ENCODE results near the gene MCTP1. TPM values are rescaled to one million over a fixed set of nuclear protein-coding genes. Genes with fewer than 3 reads are reported as not detected.

The MCTP1 gene
- total RNA-seq, 1 donor from 2014 or later = 9.1 TPM

DNA sequence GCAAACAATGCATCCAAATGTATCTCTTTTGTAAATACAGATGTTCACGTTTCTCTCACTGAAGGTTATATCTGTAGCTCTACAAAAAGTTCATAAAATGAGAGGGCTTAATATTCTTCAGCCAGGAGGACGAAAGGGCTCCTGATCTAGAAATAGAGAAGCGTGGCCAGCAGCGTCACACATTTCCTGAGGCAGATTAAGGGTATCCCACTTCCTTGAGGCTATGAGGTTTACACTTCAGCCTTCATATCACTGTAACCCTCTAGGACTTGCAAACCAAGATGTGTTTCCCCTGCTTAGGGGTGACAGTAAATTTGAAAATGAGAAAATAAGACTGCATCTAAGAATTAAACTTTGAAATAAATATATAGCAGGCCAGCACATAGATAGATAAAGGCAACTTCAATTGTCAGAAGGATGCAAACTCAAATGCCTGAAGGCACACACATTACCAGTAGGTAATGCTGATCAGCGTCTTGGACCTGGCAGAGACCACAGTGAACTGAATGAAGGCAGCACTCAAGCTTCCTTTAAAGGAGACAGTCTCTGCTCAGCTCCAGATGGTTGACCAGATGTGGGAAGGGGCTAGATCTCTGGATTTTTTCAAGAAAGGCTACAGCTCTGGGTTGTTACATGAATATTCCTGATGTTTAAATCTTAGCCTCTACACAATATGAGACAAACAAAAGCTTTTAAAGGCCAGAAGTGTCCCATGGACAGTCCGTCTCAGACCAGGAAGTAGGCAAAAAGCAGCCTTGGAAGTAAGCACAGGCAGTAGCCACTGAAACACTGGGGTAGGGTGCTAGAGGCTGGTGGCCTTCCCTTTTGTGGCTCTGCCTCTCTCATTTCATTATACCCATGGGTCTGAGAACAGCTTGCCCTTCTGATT is 197.7 kb downstream of the MCTP1 start:
- TF ChIP-seq, protein P1, sequence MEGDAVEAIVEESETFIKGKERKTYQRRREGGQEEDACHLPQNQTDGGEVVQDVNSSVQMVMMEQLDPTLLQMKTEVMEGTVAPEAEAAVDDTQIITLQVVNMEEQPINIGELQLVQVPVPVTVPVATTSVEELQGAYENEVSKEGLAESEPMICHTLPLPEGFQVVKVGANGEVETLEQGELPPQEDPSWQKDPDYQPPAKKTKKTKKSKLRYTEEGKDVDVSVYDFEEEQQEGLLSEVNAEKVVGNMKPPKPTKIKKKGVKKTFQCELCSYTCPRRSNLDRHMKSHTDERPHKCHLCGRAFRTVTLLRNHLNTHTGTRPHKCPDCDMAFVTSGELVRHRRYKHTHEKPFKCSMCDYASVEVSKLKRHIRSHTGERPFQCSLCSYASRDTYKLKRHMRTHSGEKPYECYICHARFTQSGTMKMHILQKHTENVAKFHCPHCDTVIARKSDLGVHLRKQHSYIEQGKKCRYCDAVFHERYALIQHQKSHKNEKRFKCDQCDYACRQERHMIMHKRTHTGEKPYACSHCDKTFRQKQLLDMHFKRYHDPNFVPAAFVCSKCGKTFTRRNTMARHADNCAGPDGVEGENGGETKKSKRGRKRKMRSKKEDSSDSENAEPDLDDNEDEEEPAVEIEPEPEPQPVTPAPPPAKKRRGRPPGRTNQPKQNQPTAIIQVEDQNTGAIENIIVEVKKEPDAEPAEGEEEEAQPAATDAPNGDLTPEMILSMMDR (IDR thresholded peaks at IDR 0.05; ENCODE audit: unreplicated experiment) = no peak
- no peak for DNase-seq (ENCODE audit: low spot score in 2 of 2, unreplicated experiment in 2 of 2)
- H3K4me3 Mint-ChIP-seq = no peak overlapping the region
- H3K4me1 Mint-ChIP-seq = peaks cover 5% of the 10 kb centered on the region
- peaks cover 13% of the 10 kb centered on the region for H3K9me3 Mint-ChIP-seq
- no peaks in the 10 kb centered on the region for H3K36me3 Mint-ChIP-seq
- H3K27me3 Mint-ChIP-seq (ENCODE audit: low read depth) = no peaks in the 10 kb centered on the region
- H3K27ac Mint-ChIP-seq = no peak overlapping the region

DNA sequence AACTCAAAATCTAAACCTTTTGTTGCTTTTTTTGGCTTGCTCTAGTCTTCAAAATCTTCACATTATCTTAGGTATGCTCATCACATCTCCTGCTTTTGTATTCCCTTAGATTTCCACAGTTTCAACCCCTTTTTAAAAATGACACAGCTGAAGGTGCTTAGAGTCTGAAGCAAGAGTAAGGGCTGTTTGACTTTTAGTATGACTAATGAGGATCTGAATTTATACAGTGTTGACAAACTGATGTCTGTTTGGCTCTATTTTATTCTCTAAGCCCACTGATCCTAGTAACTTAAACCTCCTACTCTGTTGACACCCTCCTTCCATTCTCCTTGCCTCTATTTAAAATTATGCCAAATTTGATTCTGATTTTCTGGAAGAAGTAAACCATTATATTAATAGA is 200.1 kb downstream of the MCTP1 start:
- no peaks in the 10 kb centered on the region for H3K36me3 Mint-ChIP-seq
- no peak overlapping the region for H3K4me3 Mint-ChIP-seq
- DNase-seq (ENCODE audit: low spot score in 2 of 2, unreplicated experiment in 2 of 2) = no peak
- H3K9me3 Mint-ChIP-seq = no peaks in the 10 kb centered on the region
- no peaks in the 10 kb centered on the region for H3K27me3 Mint-ChIP-seq (ENCODE audit: low read depth)
- TF ChIP-seq, protein P1 (IDR thresholded peaks at IDR 0.05; ENCODE audit: unreplicated experiment) = no peak
- H3K4me1 Mint-ChIP-seq = peaks cover 13% of the 10 kb centered on the region
- no peak overlapping the region for H3K27ac Mint-ChIP-seq

DNA sequence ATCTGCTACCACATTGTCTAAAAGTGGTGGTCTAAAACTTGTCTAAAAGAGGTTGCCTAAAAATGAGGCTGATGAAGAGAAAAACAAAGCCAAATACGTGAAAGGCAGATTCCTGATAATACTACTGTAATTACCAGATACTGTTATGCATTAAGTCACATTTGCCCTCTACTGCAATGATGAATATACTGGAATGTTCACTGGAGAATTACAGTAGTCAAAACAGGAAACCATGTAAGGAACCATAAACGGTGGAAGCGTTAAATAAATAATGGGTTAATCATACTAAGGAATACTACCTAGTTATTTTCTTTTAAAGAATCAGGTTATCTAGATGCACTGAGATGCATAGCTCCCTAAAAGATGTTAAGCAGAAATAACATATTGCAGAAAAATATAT is 201.3 kb downstream of the MCTP1 start:
- H3K4me1 Mint-ChIP-seq = peaks cover 10% of the 10 kb centered on the region
- H3K36me3 Mint-ChIP-seq = no peaks in the 10 kb centered on the region
- TF ChIP-seq, protein P1 (IDR thresholded peaks at IDR 0.05; ENCODE audit: unreplicated experiment) = no peak
- no peak for DNase-seq (ENCODE audit: low spot score in 2 of 2, unreplicated experiment in 2 of 2)
- H3K27ac Mint-ChIP-seq = no peak overlapping the region
- no peaks in the 10 kb centered on the region for H3K9me3 Mint-ChIP-seq
- no peak overlapping the region for H3K4me3 Mint-ChIP-seq
- H3K27me3 Mint-ChIP-seq (ENCODE audit: low read depth) = no peaks in the 10 kb centered on the region

DNA sequence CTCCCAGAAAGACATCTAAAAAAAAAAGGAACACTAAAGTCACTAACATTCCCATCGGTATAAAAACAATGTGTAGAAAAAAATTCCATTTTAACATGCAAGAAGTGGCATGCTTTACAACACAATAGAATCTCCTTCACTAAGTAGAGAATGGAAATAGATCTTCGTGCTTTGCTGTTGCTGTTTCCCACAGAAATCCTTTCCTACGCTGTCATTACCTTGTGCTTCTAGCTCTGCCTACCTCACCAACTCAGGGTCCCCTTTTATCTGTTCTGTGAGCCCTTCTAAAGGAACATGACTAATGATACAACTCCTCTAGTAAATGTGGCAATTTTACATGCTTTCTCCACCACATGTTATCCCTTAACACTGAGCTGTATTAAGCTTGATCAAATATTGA is 202.9 kb downstream of the MCTP1 start:
- no peak for DNase-seq (ENCODE audit: low spot score in 2 of 2, unreplicated experiment in 2 of 2)
- Mint-ChIP-seq H3K9me3 (no peaks in the 10 kb centered on the region), H3K4me1 (peaks cover 13% of the 10 kb centered on the region), H3K27ac (no peak overlapping the region), H3K27me3 (ENCODE audit: low read depth) (no peaks in the 10 kb centered on the region), H3K4me3 (peak overlapping the region; percentile 30), H3K36me3 (no peaks in the 10 kb centered on the region)
- TF ChIP-seq, protein P1 (IDR thresholded peaks at IDR 0.05; ENCODE audit: unreplicated experiment) = no peak

DNA sequence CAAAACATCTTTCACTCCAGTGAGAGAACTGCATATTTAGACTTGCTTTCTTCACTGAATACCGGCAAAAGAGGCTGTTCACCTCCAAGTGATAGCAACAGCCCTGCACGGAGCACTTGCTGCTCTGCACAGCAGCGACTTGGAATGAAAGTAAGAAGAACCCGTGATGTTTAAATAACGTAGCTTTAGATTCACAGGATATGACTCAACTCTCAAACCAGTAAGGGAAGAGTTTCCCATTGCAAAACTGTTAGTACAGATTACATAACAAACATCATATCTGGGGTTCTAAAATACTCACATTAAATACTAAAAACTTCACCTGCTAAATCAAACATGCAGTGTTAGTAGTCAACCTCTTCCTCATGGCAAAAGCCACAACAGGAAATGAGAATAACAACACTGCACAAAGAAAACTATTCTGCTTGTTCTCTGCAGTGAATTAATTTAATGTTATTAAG is 203.4 kb downstream of the MCTP1 start:
- H3K36me3 Mint-ChIP-seq = no peaks in the 10 kb centered on the region
- H3K27ac Mint-ChIP-seq = no peak overlapping the region
- H3K27me3 Mint-ChIP-seq (ENCODE audit: low read depth) = no peaks in the 10 kb centered on the region
- TF ChIP-seq, protein P1 (IDR thresholded peaks at IDR 0.05; ENCODE audit: unreplicated experiment) = no peak
- no peaks in the 10 kb centered on the region for H3K9me3 Mint-ChIP-seq
- DNase-seq (ENCODE audit: low spot score in 2 of 2, unreplicated experiment in 2 of 2) = no peak
- H3K4me1 Mint-ChIP-seq = peaks cover 13% of the 10 kb centered on the region
- peak overlapping the region; percentile 30 for H3K4me3 Mint-ChIP-seq
